Epithelial cell of esophagus (primary cell): ENCODE results near the gene TDRD1.
"Not testable (repeated sequence)": the region's sequence is repeated elsewhere in the genome, so short reads cannot be mapped to it uniquely, and the experiment has no call there.

ENCODE experiments used
- DNase-seq: peaks from one replicate; pipeline ENCODE4 v3.0.0; 2010; ENCODE audit warnings: low read depth
- H3K4me3 ChIP-seq: 2 replicates; pipeline ENCODE4 v1.5.1; 2011; ENCODE audit warnings: mild to moderate bottlenecking, low read length, control low read depth
- TF ChIP-seq, protein P1 (sequence below): IDR thresholded peaks from 2 replicates; pipeline ENCODE4 v1.5.1; 2011; ENCODE audit warnings: low read depth, mild to moderate bottlenecking, low read length, control low read depth, inconsistent platforms; ENCODE audit not compliant: insufficient read depth; ENCODE audit errors: missing control alignments

The TDRD1 gene, protein sequence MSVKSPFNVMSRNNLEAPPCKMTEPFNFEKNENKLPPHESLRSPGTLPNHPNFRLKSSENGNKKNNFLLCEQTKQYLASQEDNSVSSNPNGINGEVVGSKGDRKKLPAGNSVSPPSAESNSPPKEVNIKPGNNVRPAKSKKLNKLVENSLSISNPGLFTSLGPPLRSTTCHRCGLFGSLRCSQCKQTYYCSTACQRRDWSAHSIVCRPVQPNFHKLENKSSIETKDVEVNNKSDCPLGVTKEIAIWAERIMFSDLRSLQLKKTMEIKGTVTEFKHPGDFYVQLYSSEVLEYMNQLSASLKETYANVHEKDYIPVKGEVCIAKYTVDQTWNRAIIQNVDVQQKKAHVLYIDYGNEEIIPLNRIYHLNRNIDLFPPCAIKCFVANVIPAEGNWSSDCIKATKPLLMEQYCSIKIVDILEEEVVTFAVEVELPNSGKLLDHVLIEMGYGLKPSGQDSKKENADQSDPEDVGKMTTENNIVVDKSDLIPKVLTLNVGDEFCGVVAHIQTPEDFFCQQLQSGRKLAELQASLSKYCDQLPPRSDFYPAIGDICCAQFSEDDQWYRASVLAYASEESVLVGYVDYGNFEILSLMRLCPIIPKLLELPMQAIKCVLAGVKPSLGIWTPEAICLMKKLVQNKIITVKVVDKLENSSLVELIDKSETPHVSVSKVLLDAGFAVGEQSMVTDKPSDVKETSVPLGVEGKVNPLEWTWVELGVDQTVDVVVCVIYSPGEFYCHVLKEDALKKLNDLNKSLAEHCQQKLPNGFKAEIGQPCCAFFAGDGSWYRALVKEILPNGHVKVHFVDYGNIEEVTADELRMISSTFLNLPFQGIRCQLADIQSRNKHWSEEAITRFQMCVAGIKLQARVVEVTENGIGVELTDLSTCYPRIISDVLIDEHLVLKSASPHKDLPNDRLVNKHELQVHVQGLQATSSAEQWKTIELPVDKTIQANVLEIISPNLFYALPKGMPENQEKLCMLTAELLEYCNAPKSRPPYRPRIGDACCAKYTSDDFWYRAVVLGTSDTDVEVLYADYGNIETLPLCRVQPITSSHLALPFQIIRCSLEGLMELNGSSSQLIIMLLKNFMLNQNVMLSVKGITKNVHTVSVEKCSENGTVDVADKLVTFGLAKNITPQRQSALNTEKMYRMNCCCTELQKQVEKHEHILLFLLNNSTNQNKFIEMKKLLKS

DNA sequence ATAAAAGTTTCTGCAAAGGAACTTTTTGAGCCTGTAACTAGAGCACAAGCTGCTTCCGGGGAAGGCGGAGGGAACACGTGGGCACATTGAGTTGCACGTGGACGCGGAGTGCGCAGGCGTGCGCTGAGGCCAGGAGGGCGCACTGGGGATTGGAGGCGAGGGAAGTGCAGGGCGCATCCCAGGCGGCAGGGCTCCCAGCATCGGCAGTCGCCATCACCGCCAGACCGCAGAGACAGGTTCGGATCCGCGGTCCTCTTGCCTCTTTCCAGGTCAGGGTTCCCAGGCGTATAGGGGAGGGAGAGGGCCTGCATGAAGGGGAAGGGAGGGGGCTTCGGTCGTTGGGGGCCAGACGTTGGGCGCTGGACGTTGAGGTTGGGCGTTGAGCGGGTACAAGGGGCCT lies at the start of gene TDRD1:
Gene TDRD1 (plus strand): TSS at position 206 of the 400 bp plus-strand sequence. CDS start 8,479 bp downstream, outside the sequence.
- H3K4me3 ChIP-seq, result peak within 1 kb of the TSS; percentile 19
- TF ChIP-seq, protein P1, sequence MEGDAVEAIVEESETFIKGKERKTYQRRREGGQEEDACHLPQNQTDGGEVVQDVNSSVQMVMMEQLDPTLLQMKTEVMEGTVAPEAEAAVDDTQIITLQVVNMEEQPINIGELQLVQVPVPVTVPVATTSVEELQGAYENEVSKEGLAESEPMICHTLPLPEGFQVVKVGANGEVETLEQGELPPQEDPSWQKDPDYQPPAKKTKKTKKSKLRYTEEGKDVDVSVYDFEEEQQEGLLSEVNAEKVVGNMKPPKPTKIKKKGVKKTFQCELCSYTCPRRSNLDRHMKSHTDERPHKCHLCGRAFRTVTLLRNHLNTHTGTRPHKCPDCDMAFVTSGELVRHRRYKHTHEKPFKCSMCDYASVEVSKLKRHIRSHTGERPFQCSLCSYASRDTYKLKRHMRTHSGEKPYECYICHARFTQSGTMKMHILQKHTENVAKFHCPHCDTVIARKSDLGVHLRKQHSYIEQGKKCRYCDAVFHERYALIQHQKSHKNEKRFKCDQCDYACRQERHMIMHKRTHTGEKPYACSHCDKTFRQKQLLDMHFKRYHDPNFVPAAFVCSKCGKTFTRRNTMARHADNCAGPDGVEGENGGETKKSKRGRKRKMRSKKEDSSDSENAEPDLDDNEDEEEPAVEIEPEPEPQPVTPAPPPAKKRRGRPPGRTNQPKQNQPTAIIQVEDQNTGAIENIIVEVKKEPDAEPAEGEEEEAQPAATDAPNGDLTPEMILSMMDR, result no peak
- DNase-seq, result no peak

DNA sequence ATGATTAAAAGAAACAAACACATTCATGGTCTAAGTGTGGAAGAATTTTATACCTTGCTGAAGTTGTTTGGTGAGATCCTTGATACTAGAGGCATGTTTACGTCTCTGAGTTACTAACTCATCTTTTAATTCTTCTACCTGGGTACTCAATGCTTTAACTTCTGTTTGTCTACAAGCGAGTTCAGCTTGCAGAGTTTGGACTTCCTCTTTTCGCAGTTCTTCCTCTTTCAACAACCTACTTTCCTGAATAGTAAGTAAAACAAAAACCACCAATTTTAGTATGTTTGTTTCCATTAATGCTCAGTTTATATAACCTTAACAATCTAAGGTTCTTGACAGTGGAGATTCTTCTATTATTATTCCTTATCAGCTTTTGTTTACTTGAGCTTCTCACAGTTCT lies 48.1 kb upstream of the TDRD1 start:
- TF ChIP-seq, protein P1, result no peak
- H3K4me3 ChIP-seq, result no peak overlapping the region
- DNase-seq, result no peak

GRCh38 chr10:114135476-114135875 lies 43.7 kb upstream of the TDRD1 start:
- TF ChIP-seq, protein P1, result no peak
- no peak overlapping the region for H3K4me3 ChIP-seq
- no peak for DNase-seq

DNA sequence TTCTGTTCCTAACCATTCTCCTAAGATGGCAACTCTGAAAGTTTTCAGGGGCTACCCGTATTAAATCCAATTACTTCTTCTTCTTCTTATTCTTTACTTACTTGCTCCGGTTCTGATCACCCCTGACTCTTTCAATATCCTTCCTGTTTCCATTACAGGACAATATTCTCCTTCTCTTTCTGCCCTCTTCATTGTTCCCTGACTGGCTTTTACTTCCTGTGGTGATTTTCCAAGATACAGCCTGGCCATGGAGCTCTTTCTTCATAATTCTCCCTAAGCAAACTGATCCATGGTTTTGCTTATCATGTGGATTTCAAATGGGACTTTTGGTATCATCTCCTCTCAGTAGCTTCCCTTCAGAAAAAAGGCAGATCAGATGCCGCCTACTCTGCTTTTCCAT lies 40.6 kb upstream of the TDRD1 start:
- TF ChIP-seq, protein P1, result no peak
- no peak for DNase-seq
- H3K4me3 ChIP-seq, result no peak overlapping the region

- no peak overlapping the region for H3K4me3 ChIP-seq
- TF ChIP-seq, protein P1, result no peak
- no peak for DNase-seq
Observed at GRCh38 chr10:114140036-114140435, 39.1 kb upstream of the TDRD1 start.

DNA sequence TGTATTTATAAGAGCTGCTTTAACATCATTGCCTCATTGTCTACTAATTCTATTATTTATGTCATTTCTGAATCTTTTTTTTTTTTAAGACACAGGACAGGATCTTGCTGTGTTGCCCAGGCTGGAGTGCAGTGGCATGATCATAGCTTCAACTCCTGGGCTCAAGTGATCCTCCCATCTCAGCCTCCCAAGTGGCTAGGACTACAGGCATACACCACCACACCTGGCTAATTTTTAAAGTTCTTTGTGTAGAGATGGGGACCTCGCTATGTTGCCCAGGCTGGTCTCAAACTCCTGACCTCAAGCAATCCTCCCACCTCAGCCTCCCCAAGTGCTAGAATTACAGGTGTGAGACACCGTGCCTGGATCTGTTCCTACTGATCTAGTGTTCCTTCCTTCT lies 38.3 kb upstream of the TDRD1 start:
- DNase-seq, H3K4me3 ChIP-seq: not testable (repeated sequence)

GRCh38 chr10:114142018-114142417 lies 37.1 kb upstream of the TDRD1 start:
- TF ChIP-seq, protein P1, result no peak
- DNase-seq, result peak; percentile 23
- no peak overlapping the region for H3K4me3 ChIP-seq
